ENCODE measurements around the gene LBP.
"Not testable (repeated sequence)": the region's sequence is repeated elsewhere in the genome, so short reads cannot be mapped to it uniquely, and the experiment has no call there.

LBP gene

GRCh38 chr20:38402089-38402488 lies 55.8 kb downstream of the LBP start:
- no peak for DNase-seq

DNA sequence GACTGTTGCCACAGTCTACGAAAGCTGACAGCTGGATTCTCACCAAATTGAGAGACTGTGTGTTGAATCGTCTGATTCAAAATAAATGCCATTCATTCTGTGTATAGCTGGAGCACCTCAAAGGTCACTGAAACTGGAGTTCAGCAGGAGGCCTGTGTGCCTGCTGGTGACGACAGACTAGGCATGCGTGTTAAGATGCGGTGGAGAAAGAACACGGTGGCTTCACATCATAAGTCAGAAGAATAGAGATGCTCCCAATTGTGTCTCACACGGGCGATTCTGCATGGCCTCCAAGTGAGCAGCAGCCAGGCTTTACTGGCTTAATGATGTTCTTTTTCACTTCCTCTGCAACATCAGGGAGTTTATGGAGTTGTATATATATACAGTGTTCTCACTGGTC lies 56.5 kb downstream of the LBP start:
- no peak for DNase-seq

DNA sequence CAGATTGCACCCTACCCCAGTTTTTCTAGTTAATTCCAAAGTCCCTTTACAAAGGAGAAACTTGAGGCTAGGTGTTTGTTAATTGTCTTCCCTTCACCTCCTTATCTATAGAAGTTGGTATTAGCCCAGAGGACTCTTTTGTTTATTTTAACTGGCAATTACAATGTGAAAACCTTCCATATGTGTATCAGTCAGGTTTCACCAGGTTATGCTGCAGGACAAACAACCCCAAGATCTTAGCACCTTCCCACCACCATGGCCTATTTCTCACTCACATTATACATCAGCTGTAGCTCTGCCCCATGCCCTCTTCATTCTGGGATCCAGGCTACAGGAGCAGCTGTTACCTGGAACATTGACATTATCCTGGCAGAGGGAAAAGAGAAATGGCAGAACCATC lies 57.7 kb downstream of the LBP start:
- DNase-seq = no peak

DNA sequence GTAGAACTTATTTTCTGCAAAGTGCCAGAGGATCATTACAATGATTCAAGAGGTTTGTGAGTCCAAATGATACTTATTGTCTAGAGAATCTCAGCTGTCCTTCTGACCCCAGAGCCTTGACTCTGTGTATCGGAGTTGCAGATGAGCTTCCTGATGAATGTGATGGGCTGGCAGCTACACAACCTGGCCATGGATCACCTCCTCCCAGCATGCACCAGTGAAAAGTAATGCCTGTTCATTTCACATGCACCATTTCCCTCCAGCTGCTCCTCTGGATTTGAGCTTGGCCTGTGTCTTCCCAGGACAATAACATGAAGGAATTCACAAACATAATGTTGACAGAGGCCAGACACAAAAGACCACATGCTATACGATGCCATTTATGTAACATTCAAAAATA lies 58.9 kb downstream of the LBP start:
- DNase-seq = no peak

GRCh38 chr20:38406476-38406875 lies 60.2 kb downstream of the LBP start:
- no peak for DNase-seq

GRCh38 chr20:38407321-38407720 lies 61.0 kb downstream of the LBP start:
- no peak for DNase-seq

DNA sequence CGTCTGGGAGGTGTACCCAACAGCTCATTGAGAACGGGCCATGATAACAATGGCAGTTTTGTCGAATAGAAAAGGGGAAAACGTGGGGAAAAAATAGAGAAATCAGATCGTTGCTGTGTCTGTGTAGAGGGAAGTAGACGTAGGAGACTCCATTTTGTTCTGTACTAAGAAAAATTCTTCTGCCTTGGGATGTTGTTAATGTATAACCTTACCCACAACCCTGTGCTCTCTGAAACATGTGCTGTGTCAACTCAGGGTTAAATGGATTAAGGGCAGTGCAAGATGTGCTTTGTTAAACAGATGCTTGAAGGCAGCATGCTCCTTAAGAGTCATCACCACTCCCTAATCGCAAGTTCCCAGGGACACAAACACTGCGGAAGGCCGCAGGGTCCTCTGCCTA lies 61.5 kb downstream of the LBP start:
- DNase-seq = not testable (repeated sequence)

GRCh38 chr20:38412877-38413577 lies 66.7 kb downstream of the LBP start:
- no peak for DNase-seq

DNA sequence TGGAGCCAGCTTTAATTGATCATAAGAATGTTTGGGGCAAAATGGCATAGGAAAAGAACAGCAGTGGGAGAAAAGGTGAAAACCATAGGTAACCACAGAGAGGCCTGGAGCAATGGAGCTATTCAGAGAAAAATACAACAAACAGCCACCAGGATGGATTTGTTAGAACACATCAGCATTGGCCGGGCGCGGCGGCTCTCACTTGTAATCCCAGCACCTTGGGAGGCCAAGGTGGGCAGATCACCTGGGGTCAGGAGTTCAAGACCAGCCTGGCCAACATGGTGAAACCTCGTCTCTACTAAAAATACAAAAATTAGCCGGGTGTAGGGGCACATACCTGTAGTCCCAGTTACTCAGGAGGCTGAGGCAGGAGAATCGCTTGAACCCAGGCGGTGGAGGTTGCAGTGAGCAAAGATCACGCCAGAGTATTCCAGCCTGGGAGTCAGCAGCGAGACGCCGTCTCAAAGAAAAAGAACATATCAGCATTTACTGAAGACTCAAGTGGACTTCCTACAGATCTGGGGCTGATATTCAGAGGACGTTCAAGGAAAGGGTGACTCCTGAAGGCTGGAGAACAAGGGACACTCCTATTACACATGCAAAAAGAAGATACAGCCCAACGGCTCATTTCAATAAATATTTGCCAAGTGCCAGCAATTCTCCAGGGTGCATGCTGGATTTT lies 68.6 kb downstream of the LBP start:
- DNase-seq = no peak

GRCh38 chr20:38418509-38419204 lies 72.4 kb downstream of the LBP start:
- no peak for DNase-seq

GRCh38 chr20:38420388-38421085 lies 74.3 kb downstream of the LBP start:
- no peak for DNase-seq

GRCh38 chr20:38421915-38422314 lies 75.6 kb downstream of the LBP start:
- DNase-seq = no peak

- DNase-seq = no peak
Measured at GRCh38 chr20:38423541-38423940, 77.3 kb downstream of the LBP start.

DNA sequence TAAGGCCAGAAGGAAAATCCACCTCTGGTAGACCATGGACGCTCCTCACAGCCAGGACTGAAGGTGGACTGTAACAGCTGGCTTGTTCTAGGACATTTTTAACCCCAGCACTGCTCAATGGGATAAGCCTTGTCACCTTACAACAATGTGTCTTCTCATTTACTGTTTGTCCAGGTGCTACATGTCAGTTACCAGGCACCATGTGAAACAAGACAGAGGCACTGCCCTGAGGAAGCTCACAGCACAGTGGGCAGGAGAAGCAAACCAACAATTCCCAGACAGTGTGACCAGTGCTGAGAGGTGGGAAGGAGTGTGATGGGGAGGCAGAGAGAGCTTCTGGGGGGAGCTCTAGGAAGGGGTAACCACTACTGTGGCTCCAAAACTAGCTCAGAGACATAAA lies 78.1 kb downstream of the LBP start:
- DNase-seq = no peak

- DNase-seq = peak; percentile 82 to 89 (median 83)
Measured at GRCh38 chr20:38426006-38426897, 80.0 kb downstream of the LBP start.
